Activated naive CD4-positive, alpha-beta T cell treated with anti-CD3 and anti-CD28 coated beads, Interleukin-2, amount 50 U/mL, for 24 hours (primary cell): ENCODE measurements around the gene CD1E.
"Not testable (repeated sequence)": the region's sequence is repeated elsewhere in the genome, so short reads cannot be mapped to it uniquely, and the experiment has no call there.

Experiments used
- H3K27ac Mint-ChIP-seq: one replicate; pipeline ENCODE4 v1.8.0; 2021; ENCODE audit warnings: mild to moderate bottlenecking, mixed read lengths
- H3K27me3 Mint-ChIP-seq: one replicate; pipeline ENCODE4 v1.8.0; 2021; ENCODE audit warnings: mixed read lengths
- H3K36me3 Mint-ChIP-seq: one replicate; pipeline ENCODE4 v1.8.0; 2021; ENCODE audit warnings: mixed read lengths
- H3K4me1 Mint-ChIP-seq: one replicate; pipeline ENCODE4 v1.8.0; 2021; ENCODE audit warnings: mixed read lengths
- H3K4me3 Mint-ChIP-seq: one replicate; pipeline ENCODE4 v1.8.0; 2021; ENCODE audit warnings: mild to moderate bottlenecking, mixed read lengths
- H3K9me3 Mint-ChIP-seq: one replicate; pipeline ENCODE4 v1.8.0; 2021; ENCODE audit warnings: mixed read lengths

Gene CD1E

GRCh38 chr1:158336413-158336812, 17.3 kb upstream of the CD1E start:
- not testable (repeated sequence) for H3K36me3 Mint-ChIP-seq, H3K4me1 Mint-ChIP-seq, H3K4me3 Mint-ChIP-seq, H3K27me3 Mint-ChIP-seq, H3K27ac Mint-ChIP-seq
- H3K9me3 Mint-ChIP-seq: peaks cover 12% of the 10 kb centered on the region

- not testable (repeated sequence) for H3K4me3 Mint-ChIP-seq, H3K4me1 Mint-ChIP-seq, H3K9me3 Mint-ChIP-seq, H3K36me3 Mint-ChIP-seq, H3K27me3 Mint-ChIP-seq, H3K27ac Mint-ChIP-seq
Measured at GRCh38 chr1:158348946-158349345, 4.7 kb upstream of the CD1E start.

GRCh38 chr1:158354255-158354654, 561 bp downstream of the CD1E start:
- Mint-ChIP-seq H3K4me1 (no peaks in the 10 kb centered on the region), H3K36me3 (no peaks in the 10 kb centered on the region), H3K27me3 (peaks cover 24% of the 10 kb centered on the region), H3K4me3 (no peak overlapping the region), H3K9me3 (no peaks in the 10 kb centered on the region), H3K27ac (no peak overlapping the region)

DNA sequence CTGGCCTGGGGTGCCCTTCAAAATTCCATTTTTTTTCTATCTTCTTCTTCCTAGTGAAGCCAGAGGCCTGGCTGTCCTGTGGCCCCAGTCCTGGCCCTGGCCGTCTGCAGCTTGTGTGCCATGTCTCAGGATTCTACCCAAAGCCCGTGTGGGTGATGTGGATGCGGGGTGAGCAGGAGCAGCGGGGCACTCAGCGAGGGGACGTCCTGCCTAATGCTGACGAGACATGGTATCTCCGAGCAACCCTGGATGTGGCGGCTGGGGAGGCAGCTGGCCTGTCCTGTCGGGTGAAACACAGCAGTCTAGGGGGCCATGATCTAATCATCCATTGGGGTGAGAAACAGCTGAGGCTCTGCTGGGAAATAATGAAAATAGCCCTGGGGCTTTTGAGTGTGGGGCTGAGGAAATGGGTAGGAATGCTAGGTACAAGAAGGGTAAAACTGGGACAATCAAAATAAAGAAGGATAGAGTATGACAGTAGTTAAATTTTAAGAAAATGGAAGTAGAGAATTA, 2.1 kb downstream of the CD1E start:
- Mint-ChIP-seq H3K9me3 (no peaks in the 10 kb centered on the region), H3K4me1 (no peaks in the 10 kb centered on the region), H3K4me3 (no peak overlapping the region)

DNA sequence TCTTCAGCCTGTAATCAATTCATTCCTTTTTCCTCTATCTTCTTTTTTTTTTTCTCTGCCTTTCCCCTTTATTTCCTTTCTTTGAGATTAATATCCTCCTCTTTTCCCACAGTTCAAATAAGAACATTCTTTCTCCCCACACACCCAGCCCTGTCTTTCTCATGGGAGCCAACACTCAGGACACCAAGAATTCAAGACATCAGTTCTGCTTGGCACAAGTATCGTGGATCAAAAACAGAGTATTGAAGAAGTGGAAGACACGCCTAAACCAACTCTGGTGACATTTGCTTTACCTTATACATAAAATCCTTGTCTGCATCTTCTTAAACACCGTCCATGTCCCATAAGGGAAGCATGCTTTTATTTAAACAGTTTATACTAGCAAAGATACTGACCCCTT, 2.9 kb downstream of the CD1E start:
- peaks cover 24% of the 10 kb centered on the region for H3K27me3 Mint-ChIP-seq
- H3K4me3 Mint-ChIP-seq: no peak overlapping the region

More for the DNA sequence above, 2.1 kb downstream of the CD1E start:
- no peaks in the 10 kb centered on the region for H3K36me3 Mint-ChIP-seq
- peaks cover 24% of the 10 kb centered on the region for H3K27me3 Mint-ChIP-seq
- H3K27ac Mint-ChIP-seq: no peak overlapping the region

DNA sequence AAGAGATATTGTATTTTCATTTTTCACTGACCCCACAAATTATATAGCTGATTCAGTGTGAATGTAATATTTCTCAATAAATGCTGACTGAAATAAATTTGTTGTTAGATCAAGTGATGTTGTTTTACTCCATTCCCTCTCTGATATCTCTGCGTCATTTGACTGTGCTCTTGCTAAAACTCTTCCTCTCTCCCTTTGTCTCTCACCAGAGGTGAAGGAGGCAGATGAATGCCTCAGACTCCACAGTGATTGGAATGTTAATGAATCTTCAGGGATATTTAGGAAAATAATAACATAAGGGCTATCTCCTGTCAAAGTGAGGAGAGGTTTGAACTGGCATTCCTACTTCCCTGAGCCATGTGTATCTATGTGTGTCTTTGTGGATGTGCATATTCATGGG, 3.7 kb downstream of the CD1E start:
- Mint-ChIP-seq H3K27me3 (peaks cover 24% of the 10 kb centered on the region), H3K36me3 (no peaks in the 10 kb centered on the region), H3K9me3 (no peaks in the 10 kb centered on the region), H3K4me3 (no peak overlapping the region), H3K4me1 (no peaks in the 10 kb centered on the region), H3K27ac (no peak overlapping the region)

More for the DNA sequence above, 2.9 kb downstream of the CD1E start:
- no peaks in the 10 kb centered on the region for H3K9me3 Mint-ChIP-seq
- H3K27ac Mint-ChIP-seq: no peak overlapping the region
- H3K36me3 Mint-ChIP-seq: no peaks in the 10 kb centered on the region
- no peaks in the 10 kb centered on the region for H3K4me1 Mint-ChIP-seq

- Mint-ChIP-seq H3K27ac (no peak overlapping the region), H3K36me3 (no peaks in the 10 kb centered on the region), H3K4me1 (no peaks in the 10 kb centered on the region), H3K9me3 (no peaks in the 10 kb centered on the region), H3K27me3 (peaks cover 11% of the 10 kb centered on the region), H3K4me3 (no peak overlapping the region)
Measured at GRCh38 chr1:158362482-158362881, 8.8 kb downstream of the CD1E start.

- peaks cover 9% of the 10 kb centered on the region for H3K27me3 Mint-ChIP-seq
- H3K4me1 Mint-ChIP-seq: no peaks in the 10 kb centered on the region
- no peak overlapping the region for H3K27ac Mint-ChIP-seq
- no peak overlapping the region for H3K4me3 Mint-ChIP-seq
- no peaks in the 10 kb centered on the region for H3K9me3 Mint-ChIP-seq
- H3K36me3 Mint-ChIP-seq: no peaks in the 10 kb centered on the region
Measured at GRCh38 chr1:158362941-158363340, 9.2 kb downstream of the CD1E start.

DNA sequence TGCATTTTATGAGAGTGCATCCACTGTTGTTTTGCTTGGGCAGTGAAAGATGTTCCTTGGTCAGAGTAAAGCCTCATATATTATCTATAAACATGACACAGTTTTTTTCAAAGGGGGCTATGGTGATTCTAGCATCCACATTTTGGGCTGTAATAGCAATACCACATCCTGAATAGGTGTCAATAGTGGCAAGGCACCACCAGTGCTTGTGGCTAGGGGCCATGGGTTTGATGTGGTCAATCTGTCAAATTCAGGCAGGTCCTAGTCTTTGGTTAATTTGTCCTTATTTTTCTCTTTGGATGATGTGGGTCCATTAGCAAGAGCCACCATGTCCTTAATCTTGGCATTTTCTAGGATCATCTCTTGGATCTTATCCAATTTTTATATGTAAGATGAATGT, 13.1 kb downstream of the CD1E start:
- H3K36me3 Mint-ChIP-seq: peaks cover 1% of the 10 kb centered on the region
- no peaks in the 10 kb centered on the region for H3K4me1 Mint-ChIP-seq
- H3K4me3 Mint-ChIP-seq: no peak overlapping the region
- H3K9me3 Mint-ChIP-seq: no peaks in the 10 kb centered on the region
- no peak overlapping the region for H3K27ac Mint-ChIP-seq
- peaks cover 20% of the 10 kb centered on the region for H3K27me3 Mint-ChIP-seq

GRCh38 chr1:158371188-158371953, 17.7 kb downstream of the CD1E start:
- peaks cover 1% of the 10 kb centered on the region for H3K36me3 Mint-ChIP-seq
- no peak overlapping the region for H3K27ac Mint-ChIP-seq
- H3K4me3 Mint-ChIP-seq: no peak overlapping the region
- H3K27me3 Mint-ChIP-seq: peaks cover 23% of the 10 kb centered on the region
- H3K4me1 Mint-ChIP-seq: no peaks in the 10 kb centered on the region
- no peaks in the 10 kb centered on the region for H3K9me3 Mint-ChIP-seq

- H3K27me3 Mint-ChIP-seq: peaks cover 20% of the 10 kb centered on the region
- H3K9me3 Mint-ChIP-seq, H3K4me3 Mint-ChIP-seq, H3K4me1 Mint-ChIP-seq, H3K27ac Mint-ChIP-seq, H3K36me3 Mint-ChIP-seq: not testable (repeated sequence)
Measured at GRCh38 chr1:158374101-158374500, 20.4 kb downstream of the CD1E start.

- Mint-ChIP-seq H3K4me3 (no peak overlapping the region), H3K36me3 (peaks cover 1% of the 10 kb centered on the region), H3K9me3 (no peaks in the 10 kb centered on the region), H3K27ac (no peak overlapping the region), H3K27me3 (peaks cover 18% of the 10 kb centered on the region), H3K4me1 (no peaks in the 10 kb centered on the region)
Measured at GRCh38 chr1:158374860-158375259, 21.2 kb downstream of the CD1E start.

- Mint-ChIP-seq H3K9me3 (no peaks in the 10 kb centered on the region), H3K27me3 (peaks cover 6% of the 10 kb centered on the region), H3K27ac (no peak overlapping the region), H3K4me3 (no peak overlapping the region), H3K36me3 (no peaks in the 10 kb centered on the region), H3K4me1 (no peaks in the 10 kb centered on the region)
Measured at GRCh38 chr1:158390331-158390730, 36.6 kb downstream of the CD1E start.

DNA sequence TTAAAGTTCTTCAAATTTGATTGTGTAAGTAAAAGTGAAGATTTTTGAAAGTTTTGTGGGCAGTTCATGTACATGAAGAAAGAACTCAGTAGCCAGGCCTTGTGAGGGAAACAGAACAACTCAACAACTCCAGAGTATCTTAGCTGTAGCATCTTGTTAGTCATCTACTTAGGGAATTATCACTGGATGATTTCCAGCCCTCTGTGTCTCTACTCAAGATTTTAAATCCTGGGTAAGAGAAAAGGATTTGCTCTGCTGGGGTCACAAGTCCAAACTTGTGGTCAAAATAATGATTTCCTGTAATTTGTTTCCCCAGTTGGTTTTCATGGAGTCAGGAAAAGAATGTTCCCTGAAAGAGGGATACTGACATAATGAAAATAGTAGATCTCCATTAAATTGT, 37.4 kb downstream of the CD1E start:
- Mint-ChIP-seq H3K36me3 (no peaks in the 10 kb centered on the region), H3K27me3 (peaks cover 6% of the 10 kb centered on the region), H3K4me3 (no peak overlapping the region), H3K27ac (no peak overlapping the region), H3K9me3 (no peaks in the 10 kb centered on the region), H3K4me1 (no peaks in the 10 kb centered on the region)

DNA sequence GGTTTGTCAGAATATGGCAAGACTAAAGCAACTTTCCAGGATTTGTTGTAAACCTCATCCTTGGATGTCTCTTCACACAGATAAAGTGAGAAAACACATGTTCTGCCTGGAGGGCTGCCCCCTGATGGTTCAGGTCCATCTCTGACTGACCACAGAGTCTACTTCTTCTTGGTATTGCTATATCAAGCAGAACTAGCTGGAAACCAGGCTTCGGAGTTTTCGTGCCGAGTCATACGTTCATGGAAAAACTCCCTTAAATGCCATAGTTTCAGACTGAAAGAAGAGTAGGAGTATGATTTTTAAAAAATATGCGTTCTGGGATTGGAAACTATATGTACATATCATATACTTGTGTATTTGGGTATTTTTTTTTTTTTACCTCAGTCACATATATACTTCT, 39.8 kb downstream of the CD1E start:
- Mint-ChIP-seq H3K27me3 (peaks cover 8% of the 10 kb centered on the region), H3K4me1 (no peaks in the 10 kb centered on the region)

DNA sequence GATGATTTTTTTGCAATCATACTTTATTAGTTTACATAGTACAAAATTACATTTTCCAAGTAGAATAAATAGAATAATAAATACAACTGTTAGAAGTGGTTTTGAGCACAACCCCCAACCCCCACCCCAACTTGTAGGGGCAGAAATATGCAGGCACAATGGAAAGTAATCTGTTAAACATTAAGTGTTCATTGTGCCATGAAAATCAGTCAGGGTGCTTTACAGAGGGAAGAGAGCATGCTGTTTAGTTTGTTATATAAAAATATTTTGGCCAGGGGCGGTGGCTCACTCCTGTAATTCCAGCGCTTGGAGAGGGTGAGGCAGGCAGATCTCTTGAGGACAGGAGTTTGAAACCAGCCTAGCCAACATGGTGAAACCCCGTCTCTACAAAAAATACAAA, 43.0 kb downstream of the CD1E start:
- Mint-ChIP-seq H3K4me1 (no peaks in the 10 kb centered on the region), H3K36me3 (no peaks in the 10 kb centered on the region), H3K9me3 (no peaks in the 10 kb centered on the region), H3K27me3 (peaks cover 13% of the 10 kb centered on the region), H3K27ac (no peak overlapping the region), H3K4me3 (no peak overlapping the region)

More for the DNA sequence above, 39.8 kb downstream of the CD1E start:
- Mint-ChIP-seq H3K9me3 (no peaks in the 10 kb centered on the region), H3K36me3 (no peaks in the 10 kb centered on the region), H3K4me3 (no peak overlapping the region), H3K27ac (no peak overlapping the region)
